ENCODE data around the gene NEUROD1.
A peak's percentile ranks its signal among the peaks of the same experiment; 100 is the strongest.

The NEUROD1 gene

DNA sequence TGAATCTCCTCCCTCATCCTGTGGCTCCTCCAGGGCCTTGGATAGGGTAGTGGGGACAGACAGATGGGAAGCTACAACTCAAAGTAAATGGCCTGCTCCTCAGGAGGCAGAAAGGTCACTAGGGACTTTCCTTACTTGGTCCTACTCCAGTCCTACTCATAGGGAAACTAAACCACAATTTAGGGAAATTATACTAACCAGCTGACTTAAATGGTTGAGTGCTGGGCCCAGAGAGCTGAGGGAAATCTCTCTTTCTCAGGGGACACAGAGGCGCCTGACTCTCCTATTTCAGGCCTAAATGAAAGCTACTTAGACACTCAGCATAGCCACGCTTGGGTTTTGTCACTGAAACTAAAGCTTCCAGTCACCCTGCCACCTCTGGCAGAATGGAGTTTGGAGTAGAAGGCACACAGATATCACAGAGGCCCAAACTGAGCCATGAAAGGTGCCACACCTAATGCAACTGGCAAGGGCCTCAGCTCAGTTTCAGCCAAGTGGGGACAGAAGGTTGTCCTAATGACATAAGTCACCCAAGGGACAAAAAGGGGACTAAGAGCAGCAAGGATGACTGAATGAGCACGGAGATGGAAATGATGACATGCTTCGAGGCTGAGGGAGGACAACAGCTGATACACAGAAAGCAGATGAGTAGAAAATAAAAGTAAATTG is 47.5 kb downstream of the NEUROD1 start:
- DNase-seq, result no peak

DNA sequence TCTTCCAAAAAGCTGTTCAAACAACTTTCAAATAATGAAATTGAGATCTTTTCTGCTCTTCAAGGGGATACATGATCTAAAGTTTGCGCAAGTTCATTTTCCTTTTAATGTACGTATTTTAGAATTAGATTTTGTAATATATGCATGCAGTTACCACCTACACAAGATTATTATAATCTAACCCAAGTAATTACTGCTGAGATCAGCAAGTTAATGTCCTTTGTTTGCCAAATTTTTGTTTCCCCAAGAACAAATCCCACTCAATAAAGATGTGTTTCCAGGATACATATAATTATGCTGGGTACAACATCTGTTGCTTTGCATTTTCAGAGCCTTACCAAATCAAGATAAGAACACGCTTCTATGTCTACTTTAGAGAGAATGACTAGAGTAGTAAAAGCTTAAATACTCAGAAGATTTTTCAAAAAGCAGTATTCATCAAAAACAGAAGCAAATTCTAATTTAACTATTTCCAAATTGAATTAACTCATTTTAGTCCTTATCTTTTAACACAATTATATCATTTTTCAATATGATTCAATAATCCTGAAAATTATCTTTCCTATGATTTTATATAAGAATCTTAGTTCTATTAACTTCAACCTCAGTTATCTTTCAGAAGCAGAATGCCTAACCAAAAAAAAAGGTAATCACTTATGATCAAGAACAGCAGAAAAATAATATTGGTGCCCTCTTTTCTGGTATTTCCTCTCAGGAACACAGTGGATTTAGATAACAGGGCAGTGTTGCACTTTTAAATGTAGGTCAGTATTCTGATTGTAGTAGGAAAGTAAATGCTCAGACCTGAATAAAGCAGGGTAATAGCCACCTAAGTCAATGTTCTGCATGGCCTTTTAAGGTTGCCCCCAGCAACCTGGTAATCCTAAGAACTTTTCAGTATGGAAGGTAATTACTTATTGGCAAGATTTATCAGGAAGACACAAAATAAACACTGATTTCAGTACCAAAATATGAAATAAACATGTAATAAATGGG is 51.4 kb downstream of the NEUROD1 start:
- peak; percentile 70 for DNase-seq

DNA sequence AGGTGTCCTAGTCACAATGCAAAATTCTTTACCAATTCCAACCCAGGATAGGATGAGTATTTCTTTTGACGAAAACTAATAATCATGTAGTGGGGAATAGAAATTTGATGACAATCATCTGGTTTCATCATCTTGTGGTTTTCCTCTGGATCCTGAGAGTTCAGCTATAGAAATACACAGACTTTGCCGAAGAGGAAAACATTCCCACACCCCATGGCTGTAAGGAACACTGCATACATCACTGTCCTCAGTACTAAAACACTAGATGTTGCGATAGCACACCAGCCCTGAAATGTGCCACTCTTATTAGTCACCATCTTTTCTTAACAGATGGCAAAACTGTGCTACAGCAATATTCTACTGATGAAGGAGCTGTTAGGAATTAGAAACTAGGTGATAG is 52.8 kb downstream of the NEUROD1 start:
- no peak for DNase-seq

DNA sequence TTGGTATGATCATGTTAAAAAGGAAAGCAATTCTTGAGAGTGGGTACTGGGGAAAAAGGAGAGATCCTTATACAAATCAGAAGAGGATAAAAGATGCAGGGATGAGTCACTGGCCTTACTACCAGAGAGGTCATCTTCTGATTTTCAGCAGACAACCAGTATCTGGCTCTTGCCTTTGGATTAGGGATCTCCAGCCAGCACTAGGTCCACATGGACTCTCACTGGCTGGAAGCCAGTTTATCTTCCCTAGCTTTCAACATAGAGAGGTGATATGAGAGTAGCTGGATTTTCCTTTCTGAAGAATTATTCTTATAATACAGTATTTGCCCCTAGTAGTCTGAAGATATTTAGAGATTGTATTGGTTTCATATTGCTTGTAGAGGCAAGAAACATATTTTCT is 53.6 kb downstream of the NEUROD1 start:
- DNase-seq, result no peak

Data from NCI-H1105 treated with DMSO at 0.1 percent for 48 hours (cell line).